Smooth muscle cell (in vitro differentiated cells): ENCODE results near the gene BPIFB6. TPM values are rescaled to one million over a fixed set of nuclear protein-coding genes. Genes with fewer than 3 reads are reported as not detected.

Source experiments
- DNase-seq: peaks from one replicate; lab custom pipeline; 2025; ENCODE audit not compliant: unreplicated experiment; lab: John Stamatoyannopoulos, UW
- H2AFZ ChIP-seq: fragments of 200-600 bp; sonication (generic); 2 replicates; pipeline ENCODE4 v1.6.0; 2016; ENCODE audit warnings: antibody characterized with exemption, low read depth, mild to moderate bottlenecking
- H3F3A ChIP-seq: fragments of 200-600 bp; sonication (generic); 2 replicates; pipeline ENCODE4 v1.6.0; 2017; ENCODE audit warnings: antibody characterized with exemption, low read depth
- H3K27ac ChIP-seq: fragments of 200-600 bp; sonication (generic); 2 replicates; pipeline ENCODE4 v1.5.1; 2016; ENCODE audit warnings: low read depth, mild to moderate bottlenecking
- H3K27me3 ChIP-seq: fragments of 200-600 bp; sonication (generic); 2 replicates; pipeline ENCODE4 v1.6.1; 2016; ENCODE audit warnings: low read depth, mild to moderate bottlenecking
- H3K36me3 ChIP-seq: fragments of 200-600 bp; sonication (generic); 2 replicates; pipeline ENCODE4 v1.5.1; 2016; ENCODE audit warnings: low read depth
- H3K4me1 ChIP-seq: fragments of 200-600 bp; sonication (generic); 2 replicates; pipeline ENCODE4 v1.5.1; 2016; ENCODE audit warnings: low read depth
- H3K4me2 ChIP-seq: fragments of 200-600 bp; sonication (generic); 2 replicates; pipeline ENCODE4 v1.6.0; 2016; ENCODE audit warnings: mild to moderate bottlenecking
- H3K4me3 ChIP-seq: fragments of 200-600 bp; sonication (generic); 2 replicates; pipeline ENCODE4 v1.5.1; 2016; ENCODE audit warnings: mild to moderate bottlenecking
- H3K79me2 ChIP-seq: fragments of 200-600 bp; sonication (generic); 2 replicates; pipeline ENCODE4 v1.6.0; 2016; ENCODE audit warnings: low read depth, mild to moderate bottlenecking
- H3K9ac ChIP-seq: fragments of 200-600 bp; sonication (generic); 2 replicates; pipeline ENCODE4 v1.6.0; 2016; ENCODE audit warnings: low read depth
- H3K9me3 ChIP-seq: fragments of 200-600 bp; sonication (generic); replicated peaks from 2 replicates; pipeline ENCODE4 v1.5.1; 2016; ENCODE audit warnings: low read depth
- H4K20me1 ChIP-seq: fragments of 200-600 bp; sonication (generic); 2 replicates; pipeline ENCODE4 v1.6.0; 2016; ENCODE audit warnings: low read depth
- WGBS: methylation state at CpG from one replicate; pipeline ENCODE4 v1.1.7; 2016; ENCODE audit warnings: low lambda C conversion rate; 5-methylcytosine and 5-hydroxymethylcytosine counted together
- polyA plus RNA-seq: library from polyadenylated mRNA; unstranded; fragments of >200 nt; fragmentation: Nextera tagmentation; extraction: Ambion mirVana; gene quantifications from 2 replicates; pipeline ENCODE4 v1.2.1, GENCODE V29; 2016
- total RNA-seq: library from RNA; depleted of rRNA; stranded (reverse); fragments of >200 nt; gene quantifications from 2 replicates; pipeline ENCODE4 v1.2.3, GENCODE V29; 2014
- TF ChIP-seq, protein P1 (sequence below): fragments of 200-600 bp; sonication (generic); IDR thresholded peaks from 2 replicates; pipeline ENCODE4 v1.5.1; 2017; ENCODE audit warnings: borderline replicate concordance, mild to moderate bottlenecking, antibody characterized with exemption; ENCODE audit not compliant: insufficient read depth, poor library complexity, severe bottlenecking

BPIFB6 gene
- total and polyA plus RNA-seq, 2 experiments from 2014 or later: not detected

DNA sequence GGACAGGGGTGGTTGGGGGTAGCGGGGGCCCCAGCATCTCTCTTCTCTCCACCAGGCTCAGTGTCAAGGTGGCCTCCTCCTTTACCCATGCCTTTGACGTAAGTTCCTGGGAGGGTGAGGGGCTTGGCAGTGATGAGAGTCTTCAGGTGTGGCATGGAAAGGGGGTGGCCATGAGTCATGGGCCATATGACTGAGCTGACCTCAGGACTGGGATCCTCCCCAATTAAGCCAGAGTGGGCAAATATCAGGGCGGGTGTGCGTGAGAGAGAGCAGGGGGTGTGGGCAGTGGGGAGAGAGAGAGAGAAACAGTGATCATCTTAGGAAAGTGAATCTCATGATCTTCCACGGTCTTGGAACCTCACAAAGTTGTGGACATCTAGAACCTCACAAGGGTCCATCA is 39.8 kb downstream of the BPIFB6 start:
- Histone ChIP-seq H3F3A (no peaks in the 10 kb centered on the region), H3K27me3 (peaks cover 5% of the 10 kb centered on the region), H3K9ac (no peak overlapping the region), H3K27ac (no peak overlapping the region), H2AFZ (no peak overlapping the region), H3K36me3 (no peaks in the 10 kb centered on the region), H3K4me3 (no peak overlapping the region), H3K9me3 (no peaks in the 10 kb centered on the region), H3K4me1 (no peaks in the 10 kb centered on the region), H4K20me1 (no peaks in the 10 kb centered on the region), H3K79me2 (no peaks in the 10 kb centered on the region), H3K4me2 (no peak overlapping the region)
- DNase-seq: no peak
- WGBS: 98% methylated on average over 5 of the region's 5 CpGs
- TF ChIP-seq, protein P1, sequence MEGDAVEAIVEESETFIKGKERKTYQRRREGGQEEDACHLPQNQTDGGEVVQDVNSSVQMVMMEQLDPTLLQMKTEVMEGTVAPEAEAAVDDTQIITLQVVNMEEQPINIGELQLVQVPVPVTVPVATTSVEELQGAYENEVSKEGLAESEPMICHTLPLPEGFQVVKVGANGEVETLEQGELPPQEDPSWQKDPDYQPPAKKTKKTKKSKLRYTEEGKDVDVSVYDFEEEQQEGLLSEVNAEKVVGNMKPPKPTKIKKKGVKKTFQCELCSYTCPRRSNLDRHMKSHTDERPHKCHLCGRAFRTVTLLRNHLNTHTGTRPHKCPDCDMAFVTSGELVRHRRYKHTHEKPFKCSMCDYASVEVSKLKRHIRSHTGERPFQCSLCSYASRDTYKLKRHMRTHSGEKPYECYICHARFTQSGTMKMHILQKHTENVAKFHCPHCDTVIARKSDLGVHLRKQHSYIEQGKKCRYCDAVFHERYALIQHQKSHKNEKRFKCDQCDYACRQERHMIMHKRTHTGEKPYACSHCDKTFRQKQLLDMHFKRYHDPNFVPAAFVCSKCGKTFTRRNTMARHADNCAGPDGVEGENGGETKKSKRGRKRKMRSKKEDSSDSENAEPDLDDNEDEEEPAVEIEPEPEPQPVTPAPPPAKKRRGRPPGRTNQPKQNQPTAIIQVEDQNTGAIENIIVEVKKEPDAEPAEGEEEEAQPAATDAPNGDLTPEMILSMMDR: no peak

DNA sequence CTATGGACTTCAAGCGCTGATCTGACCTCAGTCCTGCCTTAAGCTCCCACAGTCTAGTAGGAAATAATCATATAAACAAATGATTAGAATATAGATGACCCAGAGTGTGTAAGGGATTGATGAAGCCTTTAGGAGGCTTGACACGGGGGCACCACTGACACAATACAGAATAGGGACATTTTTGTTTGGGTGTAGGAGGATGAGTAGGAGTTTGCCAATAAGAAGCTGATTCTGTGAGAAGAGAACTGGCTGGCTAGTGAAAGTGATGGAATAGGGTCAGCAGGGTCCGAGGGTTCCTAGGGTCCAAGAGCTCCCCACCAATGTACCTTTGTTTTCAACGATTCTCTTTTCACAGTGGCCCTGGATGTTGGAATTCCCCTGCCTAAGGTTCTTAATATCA is 40.9 kb downstream of the BPIFB6 start:
- no peak overlapping the region for H3K27ac ChIP-seq
- H3K4me1 ChIP-seq: no peaks in the 10 kb centered on the region
- no peaks in the 10 kb centered on the region for H3K36me3 ChIP-seq
- no peak overlapping the region for H3K4me3 ChIP-seq
- H4K20me1 ChIP-seq: no peaks in the 10 kb centered on the region
- TF ChIP-seq, protein P1: no peak
- H3F3A ChIP-seq: no peaks in the 10 kb centered on the region
- H3K79me2 ChIP-seq: no peaks in the 10 kb centered on the region
- WGBS: 91% methylated on average over 4 of the region's 4 CpGs
- no peak for DNase-seq
- H3K27me3 ChIP-seq: peaks cover 5% of the 10 kb centered on the region
- no peak overlapping the region for H3K4me2 ChIP-seq
- H3K9me3 ChIP-seq: no peaks in the 10 kb centered on the region
- no peak overlapping the region for H3K9ac ChIP-seq
- H2AFZ ChIP-seq: no peak overlapping the region

DNA sequence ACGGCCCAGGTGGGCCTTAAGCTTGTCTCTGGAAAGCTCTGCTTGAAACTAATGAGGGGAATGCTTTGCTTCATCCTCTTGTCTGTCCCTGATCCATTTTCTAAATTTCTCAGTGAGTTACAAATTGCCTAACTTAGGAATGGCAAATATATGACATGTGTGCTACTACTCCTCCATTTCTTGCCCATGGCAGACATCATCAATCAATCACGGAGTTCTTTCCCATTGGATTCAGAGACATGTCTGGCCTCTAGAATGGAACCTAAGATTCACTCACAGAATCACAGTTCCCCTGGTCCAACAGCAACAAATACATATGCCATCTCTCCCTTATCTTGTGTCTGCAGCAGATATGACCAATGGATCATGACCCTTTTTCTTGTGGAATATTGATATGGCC is 41.4 kb downstream of the BPIFB6 start:
- no peak overlapping the region for H3K4me3 ChIP-seq
- H3K4me2 ChIP-seq: no peak overlapping the region
- TF ChIP-seq, protein P1: no peak
- H3K27me3 ChIP-seq: peaks cover 5% of the 10 kb centered on the region
- H3K9me3 ChIP-seq: no peaks in the 10 kb centered on the region
- H3K27ac ChIP-seq: no peak overlapping the region
- H4K20me1 ChIP-seq: no peaks in the 10 kb centered on the region
- no peaks in the 10 kb centered on the region for H3K4me1 ChIP-seq
- H3F3A ChIP-seq: no peaks in the 10 kb centered on the region
- no peak for DNase-seq
- no peaks in the 10 kb centered on the region for H3K79me2 ChIP-seq
- H3K9ac ChIP-seq: no peak overlapping the region
- no peak overlapping the region for H2AFZ ChIP-seq
- 92% methylated on average over 2 of the region's 2 CpGs for WGBS
- no peaks in the 10 kb centered on the region for H3K36me3 ChIP-seq

DNA sequence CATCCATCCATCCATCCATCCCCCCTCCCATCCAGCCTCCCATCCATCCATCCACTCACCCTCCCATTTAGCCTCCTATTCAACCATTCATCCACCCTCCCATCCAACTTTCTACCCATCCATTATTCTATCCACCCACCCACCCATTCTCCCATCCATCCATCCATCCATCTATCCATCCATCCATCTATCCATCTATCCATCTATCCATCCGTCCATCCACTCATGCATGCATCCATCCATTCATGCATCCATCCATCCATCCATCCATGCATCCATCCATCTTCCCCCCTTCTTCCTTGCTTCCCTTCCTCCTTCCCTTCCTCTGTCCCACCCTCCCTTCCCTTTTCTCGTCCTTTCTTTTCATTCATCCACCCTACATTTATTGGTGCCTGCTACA is 43.2 kb downstream of the BPIFB6 start:
- H3K9me3 ChIP-seq: no peaks in the 10 kb centered on the region
- no peak for DNase-seq
- H2AFZ ChIP-seq: no peak overlapping the region
- H4K20me1 ChIP-seq: no peaks in the 10 kb centered on the region
- no peak overlapping the region for H3K27ac ChIP-seq
- no peak overlapping the region for H3K9ac ChIP-seq
- no peaks in the 10 kb centered on the region for H3K79me2 ChIP-seq
- no peaks in the 10 kb centered on the region for H3K4me1 ChIP-seq
- no peak overlapping the region for H3K4me2 ChIP-seq
- no peaks in the 10 kb centered on the region for H3F3A ChIP-seq
- WGBS: 84% methylated on average over 2 of the region's 2 CpGs
- no peaks in the 10 kb centered on the region for H3K36me3 ChIP-seq
- H3K4me3 ChIP-seq: no peak overlapping the region
- TF ChIP-seq, protein P1: no peak
- H3K27me3 ChIP-seq: peaks cover 2% of the 10 kb centered on the region
